DOHH2 (cell line): ENCODE results near the gene CCT8L2.
"Not testable (repeated sequence)": the region's sequence is repeated elsewhere in the genome, so short reads cannot be mapped to it uniquely, and the experiment has no call there.

Experiments used
- H3F3A ChIP-seq: fragments of 200-600 bp; sonication (generic), shearing (Covaris generic); 2 replicates; pipeline ENCODE4 v1.6.0; 2016; ENCODE audit warnings: antibody characterized with exemption, mild to moderate bottlenecking; ENCODE audit not compliant: control insufficient read depth, insufficient read depth
- H3K27ac ChIP-seq: fragments of 200-600 bp; sonication (generic); 2 replicates; pipeline ENCODE4 v1.5.1; 2014; ENCODE audit warnings: low read depth, mild to moderate bottlenecking, low read length, moderate library complexity
- H3K27me3 ChIP-seq: fragments of 200-600 bp; sonication (generic); 2 replicates; pipeline ENCODE4 v1.6.1; 2014; ENCODE audit warnings: mild to moderate bottlenecking, low read length, mixed read lengths; ENCODE audit not compliant: control insufficient read depth
- H3K36me3 ChIP-seq: fragments of 200-600 bp; sonication (generic); 2 replicates; pipeline ENCODE4 v1.6.1; 2014; ENCODE audit warnings: mild to moderate bottlenecking, low read length, moderate library complexity, mixed read lengths; ENCODE audit not compliant: control insufficient read depth
- H3K4me1 ChIP-seq: fragments of 200-600 bp; sonication (generic); 2 replicates; pipeline ENCODE4 v1.6.1; 2014; ENCODE audit warnings: mild to moderate bottlenecking, low read length, mixed read lengths; ENCODE audit not compliant: control insufficient read depth
- H3K4me2 ChIP-seq: fragments of 200-600 bp; sonication (generic); 2 replicates; pipeline ENCODE4 v1.6.0; 2014; ENCODE audit warnings: mild to moderate bottlenecking, low read length, moderate library complexity
- H3K4me3 ChIP-seq: fragments of 200-600 bp; sonication (generic); 2 replicates; pipeline ENCODE4 v1.5.1; 2014; ENCODE audit warnings: mild to moderate bottlenecking, low read length, mixed read lengths
- H3K79me2 ChIP-seq: fragments of 200-600 bp; sonication (generic); 2 replicates; pipeline ENCODE4 v1.6.1; 2014; ENCODE audit warnings: mild to moderate bottlenecking, low read length, mixed read lengths; ENCODE audit not compliant: control insufficient read depth
- H3K9me2 ChIP-seq: fragments of 200-600 bp; sonication (generic); replicated peaks from 2 replicates; pipeline ENCODE4 v1.6.1; 2014; ENCODE audit warnings: mild to moderate bottlenecking, low read length, mixed read lengths; ENCODE audit not compliant: control insufficient read depth
- H3K9me3 ChIP-seq: fragments of 200-600 bp; sonication (generic); 2 replicates; pipeline ENCODE4 v1.6.1; 2014; ENCODE audit warnings: antibody characterized with exemption, low read length, mixed read lengths; ENCODE audit not compliant: control insufficient read depth, insufficient read depth
- H4K20me1 ChIP-seq: fragments of 200-600 bp; sonication (generic); 2 replicates; pipeline ENCODE4 v1.6.0; 2014; ENCODE audit warnings: low read depth, mild to moderate bottlenecking, antibody characterized with exemption, low read length, moderate library complexity; ENCODE audit not compliant: control insufficient read depth, insufficient read depth
- CTCF ChIP-seq: fragments of 200-600 bp; sonication (generic); IDR thresholded peaks from one replicate; pipeline ENCODE4 v1.5.1; 2014; ENCODE audit warnings: antibody characterized with exemption, mild to moderate bottlenecking, low read depth, low read length; ENCODE audit not compliant: poor library complexity, severe bottlenecking
- EZH2phosphoT487 ChIP-seq: fragments of 200-600 bp; sonication (generic); IDR thresholded peaks from 2 replicates; pipeline ENCODE4 v1.6.1; 2017; ENCODE audit warnings: borderline replicate concordance, mild to moderate bottlenecking, antibody characterized with exemption, low read length, moderate library complexity, mixed read lengths

The CCT8L2 gene

GRCh38 chr22:16586170-16586569 is 6.4 kb downstream of the CCT8L2 start:
- no peaks in the 10 kb centered on the region for H4K20me1 ChIP-seq
- no peaks in the 10 kb centered on the region for H3K79me2 ChIP-seq
- H3K27ac ChIP-seq: no peak overlapping the region
- no peak overlapping the region for H3K4me3 ChIP-seq
- no peaks in the 10 kb centered on the region for H3K4me1 ChIP-seq
- H3K36me3 ChIP-seq: no peaks in the 10 kb centered on the region
- no peaks in the 10 kb centered on the region for H3F3A ChIP-seq
- no peak overlapping the region for H3K4me2 ChIP-seq
- no peaks in the 10 kb centered on the region for H3K9me3 ChIP-seq
- no peaks in the 10 kb centered on the region for H3K27me3 ChIP-seq
- no peaks in the 10 kb centered on the region for H3K9me2 ChIP-seq
- TF ChIP-seq CTCF (no peak), EZH2phosphoT487 (no peak)

- H3K9me2 ChIP-seq, H4K20me1 ChIP-seq, H3K4me1 ChIP-seq, H3K27ac ChIP-seq, H3K9me3 ChIP-seq, H3K79me2 ChIP-seq, H3K36me3 ChIP-seq, H3K4me3 ChIP-seq, H3K27me3 ChIP-seq, H3F3A ChIP-seq, H3K4me2 ChIP-seq: not testable (repeated sequence)
Measured at GRCh38 chr22:16580872-16581271, 11.7 kb downstream of the CCT8L2 start.

- not testable (repeated sequence) for H3K4me1 ChIP-seq, H3K4me2 ChIP-seq, H3K27me3 ChIP-seq, H3K9me2 ChIP-seq, H3K36me3 ChIP-seq, H4K20me1 ChIP-seq, H3K4me3 ChIP-seq, H3F3A ChIP-seq, H3K9me3 ChIP-seq, H3K79me2 ChIP-seq, H3K27ac ChIP-seq
Measured at GRCh38 chr22:16569240-16569834, 23.3 kb downstream of the CCT8L2 start.

GRCh38 chr22:16568425-16568758 is 24.2 kb downstream of the CCT8L2 start:
- Histone ChIP-seq H3K9me2 (no peaks in the 10 kb centered on the region), H3K27ac (no peak overlapping the region), H3K4me3 (no peak overlapping the region), H3K4me2 (no peak overlapping the region), H3K9me3 (no peaks in the 10 kb centered on the region), H3K4me1 (no peaks in the 10 kb centered on the region), H3F3A (no peaks in the 10 kb centered on the region), H4K20me1 (no peaks in the 10 kb centered on the region), H3K36me3 (no peaks in the 10 kb centered on the region), H3K27me3 (no peaks in the 10 kb centered on the region), H3K79me2 (no peaks in the 10 kb centered on the region)
- no peak for TF ChIP-seq CTCF
- TF ChIP-seq EZH2phosphoT487: no peak

- H4K20me1 ChIP-seq, H3K27ac ChIP-seq, H3K9me3 ChIP-seq, H3K79me2 ChIP-seq, H3K4me1 ChIP-seq, H3K4me2 ChIP-seq, H3K27me3 ChIP-seq, H3K9me2 ChIP-seq, H3K4me3 ChIP-seq, H3F3A ChIP-seq, H3K36me3 ChIP-seq: not testable (repeated sequence)
Measured at GRCh38 chr22:16567617-16568424, 24.8 kb downstream of the CCT8L2 start.

GRCh38 chr22:16566421-16567151 is 26.0 kb downstream of the CCT8L2 start:
- H3K36me3 ChIP-seq, H3K27ac ChIP-seq, H3K4me2 ChIP-seq, H4K20me1 ChIP-seq, H3K4me1 ChIP-seq, H3F3A ChIP-seq, H3K27me3 ChIP-seq, H3K79me2 ChIP-seq, H3K9me3 ChIP-seq, H3K4me3 ChIP-seq, H3K9me2 ChIP-seq: not testable (repeated sequence)
